Measurements from ENCODE around the gene PLA2G2D. TPM values are rescaled to one million over a fixed set of nuclear protein-coding genes. Genes with fewer than 3 reads are reported as not detected.

Gene PLA2G2D
- total RNA-seq, result not detected

- ATAC-seq (no peak), DNase-seq (ENCODE audit: low spot score) (no peak)
Measured at GRCh38 chr1:20119347-20119746, at the start of gene PLA2G2D. Gene PLA2G2D (minus strand): TSS chr1:20119536. CDS start chr1:20119498, 38 bp downstream.

- no peak for ATAC-seq
- DNase-seq (ENCODE audit: low spot score), result no peak
Measured at GRCh38 chr1:20168564-20169491, 49.5 kb upstream of the PLA2G2D start.

GRCh38 chr1:20167126-20167525 lies 47.8 kb upstream of the PLA2G2D start:
- ATAC-seq (no peak), DNase-seq (ENCODE audit: low spot score) (no peak)

GRCh38 chr1:20166051-20166450 lies 46.7 kb upstream of the PLA2G2D start:
- ATAC-seq (no peak), DNase-seq (ENCODE audit: low spot score) (no peak)

- DNase-seq (ENCODE audit: low spot score) (no peak), ATAC-seq (peak; percentile 67)
Measured at GRCh38 chr1:20165522-20165951, 46.2 kb upstream of the PLA2G2D start.

- peak; percentile 70 for ATAC-seq
Measured at GRCh38 chr1:20164694-20165202, 45.4 kb upstream of the PLA2G2D start.

GRCh38 chr1:20160034-20160433 lies 40.7 kb upstream of the PLA2G2D start:
- DNase-seq (ENCODE audit: low spot score) (no peak), ATAC-seq (no peak)

More at GRCh38 chr1:20164694-20165202, 45.4 kb upstream of the PLA2G2D start:
- no peak for DNase-seq (ENCODE audit: low spot score)

GRCh38 chr1:20158358-20159070 lies 39.2 kb upstream of the PLA2G2D start:
- ATAC-seq, result no peak
- no peak for DNase-seq (ENCODE audit: low spot score)

GRCh38 chr1:20154301-20154831 lies 35.0 kb upstream of the PLA2G2D start:
- DNase-seq (ENCODE audit: low spot score) (peak; percentile 64), ATAC-seq (peak; percentile 48)

- peak; percentile 69 for ATAC-seq
Measured at GRCh38 chr1:20153000-20153418, 33.7 kb upstream of the PLA2G2D start.

GRCh38 chr1:20152599-20152930 lies 33.2 kb upstream of the PLA2G2D start:
- ATAC-seq, result no peak
- DNase-seq (ENCODE audit: low spot score), result no peak

More at GRCh38 chr1:20153000-20153418, 33.7 kb upstream of the PLA2G2D start:
- DNase-seq (ENCODE audit: low spot score), result peak; percentile 73

GRCh38 chr1:20151906-20152598 lies 32.7 kb upstream of the PLA2G2D start:
- DNase-seq (ENCODE audit: low spot score), result peak; percentile 79
- ATAC-seq, result peak; percentile 75

GRCh38 chr1:20150969-20151368 lies 31.6 kb upstream of the PLA2G2D start:
- no peak for DNase-seq (ENCODE audit: low spot score)
- ATAC-seq, result no peak

GRCh38 chr1:20150326-20150705 lies 31.0 kb upstream of the PLA2G2D start:
- ATAC-seq, result no peak

GRCh38 chr1:20149601-20150325 lies 30.4 kb upstream of the PLA2G2D start:
- ATAC-seq (no peak), DNase-seq (ENCODE audit: low spot score) (no peak)

More at GRCh38 chr1:20150326-20150705, 31.0 kb upstream of the PLA2G2D start:
- no peak for DNase-seq (ENCODE audit: low spot score)

GRCh38 chr1:20148571-20149500 lies 29.5 kb upstream of the PLA2G2D start:
- ATAC-seq (no peak), DNase-seq (ENCODE audit: low spot score) (no peak)

- no peak for ATAC-seq
- no peak for DNase-seq (ENCODE audit: low spot score)
Measured at GRCh38 chr1:20147846-20148570, 28.7 kb upstream of the PLA2G2D start.
